HUES64 (cell line): ENCODE data around the gene MTHFR.
"Not testable (repeated sequence)": the region's sequence is repeated elsewhere in the genome, so short reads cannot be mapped to it uniquely, and the experiment has no call there.

Source experiments
- H3K27ac ChIP-seq: 2 replicates; pipeline ENCODE4 v1.7.0; 2013; ENCODE audit warnings: low read depth, low read length, inconsistent platforms
- H3K27me3 ChIP-seq: 2 replicates; pipeline ENCODE4 v1.6.1; 2013; ENCODE audit warnings: mild to moderate bottlenecking, low read length; ENCODE audit not compliant: insufficient read depth
- H3K36me3 ChIP-seq: 2 replicates; pipeline ENCODE4 v1.6.1; 2013; ENCODE audit warnings: mild to moderate bottlenecking, low read length; ENCODE audit not compliant: insufficient read depth
- H3K4me1 ChIP-seq: 2 replicates; pipeline ENCODE4 v1.6.1; 2013; ENCODE audit warnings: mild to moderate bottlenecking, low read length, moderate library complexity; ENCODE audit not compliant: insufficient read depth
- H3K4me3 ChIP-seq: 2 replicates; pipeline ENCODE4 v1.5.1; 2013; ENCODE audit warnings: mild to moderate bottlenecking, low read length, moderate library complexity
- H3K9ac ChIP-seq: 2 replicates; pipeline ENCODE4 v1.6.1; 2013; ENCODE audit warnings: mild to moderate bottlenecking, low read depth, low read length
- H3K9me3 ChIP-seq: 2 replicates; pipeline ENCODE4 v1.6.1; 2013; ENCODE audit warnings: low read depth, low read length; ENCODE audit not compliant: insufficient read depth
- WGBS: fragments of 150-250, 120-280 bp; methylation state at CpG from one replicate; pipeline ENCODE4 v1.1.7; 2013; ENCODE audit warnings: missing lambda C conversion rate; 5-methylcytosine and 5-hydroxymethylcytosine counted together

The MTHFR gene

DNA sequence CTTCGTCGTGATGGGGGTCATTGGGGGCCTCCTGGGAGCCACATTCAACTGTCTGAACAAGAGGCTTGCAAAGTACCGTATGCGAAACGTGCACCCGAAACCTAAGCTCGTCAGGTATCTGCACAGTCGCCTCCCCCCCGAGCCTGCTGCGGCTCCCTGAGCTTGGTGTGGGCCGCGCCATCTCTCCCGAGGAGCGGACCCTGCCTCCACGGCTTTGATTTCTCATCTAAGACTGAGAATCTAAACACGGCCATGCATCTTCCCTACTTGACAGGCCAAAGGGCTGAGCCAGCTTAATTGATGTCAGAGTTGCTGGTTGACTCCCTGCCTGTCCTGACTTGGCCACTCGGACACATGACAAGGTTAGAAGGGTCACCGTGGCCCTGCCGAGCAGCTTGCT is 22.7 kb upstream of the MTHFR start:
- no peaks in the 10 kb centered on the region for H3K4me1 ChIP-seq
- H3K9ac ChIP-seq = no peak overlapping the region
- no peak overlapping the region for H3K4me3 ChIP-seq
- no peaks in the 10 kb centered on the region for H3K27me3 ChIP-seq
- H3K9me3 ChIP-seq = no peaks in the 10 kb centered on the region
- WGBS = 96% methylated on average over 19 of the region's 19 CpGs
- H3K36me3 ChIP-seq = peaks cover 95% of the 10 kb centered on the region
- no peak overlapping the region for H3K27ac ChIP-seq

DNA sequence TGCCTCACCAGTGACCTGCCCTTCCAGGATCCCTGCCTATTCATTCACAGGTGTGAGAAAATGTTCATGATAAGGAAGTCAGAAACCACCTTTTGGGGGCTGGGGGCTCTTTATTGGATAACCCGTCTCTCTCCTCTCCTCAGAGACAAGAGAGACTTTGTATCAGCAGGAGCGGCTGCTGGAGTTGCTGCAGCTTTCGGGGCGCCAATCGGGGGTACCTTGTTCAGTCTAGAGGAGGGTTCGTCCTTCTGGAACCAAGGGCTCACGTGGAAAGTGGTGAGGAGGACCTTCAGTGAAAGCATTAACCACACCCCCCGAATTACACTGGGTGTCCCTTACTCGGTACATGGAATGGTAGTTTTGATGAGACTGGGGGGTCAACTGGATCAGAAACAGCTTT is 21.2 kb upstream of the MTHFR start:
- WGBS = 96% methylated on average over 9 of the region's 9 CpGs
- H3K4me1 ChIP-seq = no peaks in the 10 kb centered on the region
- no peak overlapping the region for H3K4me3 ChIP-seq
- H3K27ac ChIP-seq = no peak overlapping the region
- no peaks in the 10 kb centered on the region for H3K27me3 ChIP-seq
- no peaks in the 10 kb centered on the region for H3K9me3 ChIP-seq
- H3K36me3 ChIP-seq = peaks cover 91% of the 10 kb centered on the region
- no peak overlapping the region for H3K9ac ChIP-seq

DNA sequence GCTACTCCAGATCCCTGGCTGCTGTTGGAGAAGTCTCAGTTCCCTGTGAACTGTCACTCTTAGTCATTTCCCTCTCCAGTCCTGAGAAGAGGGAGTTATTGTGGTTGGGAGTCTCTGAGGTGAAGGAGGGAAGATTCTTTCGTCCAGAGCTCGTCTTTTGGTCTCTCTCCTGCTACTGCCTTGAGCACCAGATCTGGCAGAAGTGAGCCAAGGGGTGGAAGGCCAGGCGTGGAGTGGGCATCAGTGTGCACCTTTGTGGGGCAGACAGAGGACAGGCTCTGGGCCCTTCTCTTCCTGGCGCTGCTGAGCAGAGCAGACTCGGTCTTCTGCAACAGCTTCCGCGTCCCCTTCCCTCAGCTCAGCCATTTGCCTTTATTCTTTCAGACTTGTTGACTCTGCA is 19.4 kb upstream of the MTHFR start:
- Histone ChIP-seq H3K9ac (no peak overlapping the region), H3K4me1 (no peaks in the 10 kb centered on the region), H3K4me3 (no peak overlapping the region), H3K27me3 (no peaks in the 10 kb centered on the region), H3K36me3 (peaks cover 90% of the 10 kb centered on the region), H3K9me3 (no peaks in the 10 kb centered on the region), H3K27ac (no peak overlapping the region)
- 96% methylated on average over 7 of the region's 7 CpGs for WGBS

DNA sequence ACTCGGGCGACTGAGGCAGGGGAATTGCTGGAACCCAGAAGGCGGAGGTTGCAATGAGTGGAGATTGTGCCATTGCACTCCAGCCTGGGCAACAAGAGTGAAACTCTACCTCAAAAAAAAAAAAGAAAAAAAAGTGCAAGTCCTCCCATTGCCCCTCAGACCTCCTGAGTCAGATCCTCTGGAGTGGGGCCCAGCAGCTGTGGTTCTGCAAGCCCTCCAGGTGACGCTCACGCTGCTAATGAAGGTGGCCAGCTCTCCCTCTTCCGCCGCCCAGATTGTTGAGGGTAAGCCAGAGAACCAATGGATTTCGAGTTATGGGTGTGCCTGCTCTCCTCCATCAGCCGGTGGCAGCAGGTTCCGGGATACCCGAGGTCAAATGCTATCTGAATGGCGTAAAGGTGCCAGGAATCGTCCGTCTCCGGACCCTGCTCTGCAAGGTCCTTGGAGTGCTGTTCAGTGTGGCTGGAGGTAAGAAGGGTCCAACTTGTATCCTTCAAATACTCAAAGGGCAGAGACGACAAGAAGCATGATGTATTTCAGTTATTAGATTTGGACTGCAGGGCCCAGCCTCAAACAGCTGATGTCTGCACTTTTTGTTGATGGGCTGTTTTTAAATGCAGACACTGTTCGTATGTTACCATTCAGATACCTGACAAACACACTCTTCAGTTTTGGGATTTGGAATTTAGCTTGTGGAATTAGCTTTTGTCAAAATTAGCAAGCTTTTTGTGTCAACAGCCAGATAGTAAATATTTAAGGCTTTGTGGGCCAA is 17.8 kb upstream of the MTHFR start:
- Histone ChIP-seq H3K27ac (no peak overlapping the region), H3K27me3 (no peaks in the 10 kb centered on the region), H3K9me3 (no peaks in the 10 kb centered on the region), H3K4me1 (no peaks in the 10 kb centered on the region), H3K4me3 (no peak overlapping the region), H3K36me3 (peaks cover 90% of the 10 kb centered on the region), H3K9ac (no peak overlapping the region)
- 94% methylated on average over 17 of the region's 17 CpGs for WGBS

GRCh38 chr1:11822091-11822490 is 16.3 kb upstream of the MTHFR start:
- WGBS = 95% methylated on average over 3 of the region's 3 CpGs
- Histone ChIP-seq H3K4me1 (no peaks in the 10 kb centered on the region), H3K4me3 (no peak overlapping the region), H3K27me3 (no peaks in the 10 kb centered on the region), H3K27ac (no peak overlapping the region), H3K9me3 (no peaks in the 10 kb centered on the region), H3K36me3 (peaks cover 91% of the 10 kb centered on the region), H3K9ac (no peak overlapping the region)

GRCh38 chr1:11817192-11817591 is 11.4 kb upstream of the MTHFR start:
- peaks cover 88% of the 10 kb centered on the region for H3K36me3 ChIP-seq
- H3K9ac ChIP-seq = no peak overlapping the region
- no peaks in the 10 kb centered on the region for H3K9me3 ChIP-seq
- no peak overlapping the region for H3K4me3 ChIP-seq
- 96% methylated on average over 12 of the region's 12 CpGs for WGBS
- no peaks in the 10 kb centered on the region for H3K4me1 ChIP-seq
- no peak overlapping the region for H3K27ac ChIP-seq
- no peaks in the 10 kb centered on the region for H3K27me3 ChIP-seq

DNA sequence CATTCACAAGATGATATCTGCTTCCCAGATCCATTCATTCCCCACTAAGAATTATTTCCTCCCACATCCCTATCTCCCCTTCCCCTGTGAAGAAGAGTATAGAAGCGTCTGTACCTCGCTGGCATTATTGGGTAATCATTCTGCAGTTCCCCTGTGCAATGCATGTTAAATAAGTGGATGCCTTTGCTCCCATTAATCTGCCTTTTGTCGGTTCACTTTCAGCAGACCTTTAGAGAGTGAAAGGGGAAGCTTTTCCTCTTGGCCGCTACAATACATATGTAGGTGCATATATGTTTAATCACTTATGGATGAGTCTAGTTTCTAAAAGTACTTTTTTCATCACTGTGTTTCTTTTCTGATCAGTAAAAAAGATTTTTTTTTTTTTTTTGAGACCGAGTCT is 7.3 kb upstream of the MTHFR start:
- Histone ChIP-seq H3K27ac (no peak overlapping the region), H3K36me3 (peaks cover 90% of the 10 kb centered on the region), H3K4me3 (no peak overlapping the region), H3K27me3 (no peaks in the 10 kb centered on the region), H3K9ac (no peak overlapping the region), H3K9me3 (no peaks in the 10 kb centered on the region), H3K4me1 (no peaks in the 10 kb centered on the region)
- 98% methylated on average over 4 of the region's 5 CpGs for whole genome bisulfite sequencing

DNA sequence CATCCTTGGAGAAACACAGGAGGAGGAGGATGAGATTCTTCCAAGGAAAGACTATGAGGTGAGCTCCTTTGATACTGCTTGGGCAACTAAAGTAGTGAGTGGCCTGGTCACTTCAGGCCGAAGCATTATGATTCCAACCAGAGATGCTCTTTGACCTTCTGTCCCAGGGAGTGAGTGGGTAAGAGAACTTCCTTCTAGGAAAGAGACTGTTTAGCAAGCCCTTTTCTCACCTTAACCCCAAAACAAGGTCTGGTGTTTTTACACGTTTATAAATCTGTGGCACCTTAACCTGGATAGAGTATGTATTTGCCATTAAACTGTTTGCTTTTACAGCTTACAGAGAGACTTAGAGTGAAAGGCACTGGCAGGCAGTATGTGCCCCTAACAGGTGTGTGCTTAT is 1.4 kb upstream of the MTHFR start:
- peaks cover 15% of the 10 kb centered on the region for H3K4me1 ChIP-seq
- peaks cover 51% of the 10 kb centered on the region for H3K36me3 ChIP-seq
- peak overlapping the region; percentile 86 for H3K4me3 ChIP-seq
- 86% methylated on average over 2 of the region's 2 CpGs for WGBS
- no peaks in the 10 kb centered on the region for H3K9me3 ChIP-seq
- no peaks in the 10 kb centered on the region for H3K27me3 ChIP-seq
- no peak overlapping the region for H3K9ac ChIP-seq
- no peak overlapping the region for H3K27ac ChIP-seq

DNA sequence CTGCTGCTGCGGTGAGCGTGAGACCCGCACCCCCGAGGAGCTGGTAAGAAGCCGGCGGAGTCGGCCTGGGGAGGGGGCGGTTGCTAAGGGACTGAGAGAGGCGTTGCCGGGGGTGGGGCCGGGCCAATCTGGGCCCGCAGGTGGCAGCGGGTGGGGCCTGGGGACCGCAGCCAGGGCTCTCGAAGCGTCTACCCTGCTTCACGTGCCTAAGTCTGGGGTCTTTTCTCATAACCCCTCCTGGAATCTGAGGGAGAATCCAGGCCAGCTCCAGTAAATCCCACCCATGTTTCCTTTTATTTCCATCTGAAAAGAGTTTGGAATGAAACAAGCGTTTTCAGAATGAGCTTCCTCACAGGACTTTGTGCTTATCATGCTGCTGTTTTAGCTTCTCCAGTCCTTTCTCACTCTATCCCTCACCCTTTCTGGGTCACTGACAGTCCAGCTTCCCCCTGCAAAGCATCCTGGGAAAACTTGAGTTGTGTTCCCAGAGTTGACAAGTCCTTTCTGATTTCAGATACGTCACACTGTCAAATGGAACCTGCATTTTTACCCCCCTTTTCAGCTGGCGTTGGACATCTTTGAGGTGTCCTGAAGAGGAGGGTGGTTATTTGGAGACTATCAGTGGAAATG is 658 bp upstream of the MTHFR start:
- H3K9me3 ChIP-seq = no peaks in the 10 kb centered on the region
- 1% methylated on average over 20 of the region's 20 CpGs for WGBS
- peaks cover 44% of the 10 kb centered on the region for H3K36me3 ChIP-seq
- peak overlapping the region; percentile 59 for H3K9ac ChIP-seq
- no peaks in the 10 kb centered on the region for H3K27me3 ChIP-seq
- peak overlapping the region; percentile 78 for H3K27ac ChIP-seq
- peaks cover 15% of the 10 kb centered on the region for H3K4me1 ChIP-seq
- peak overlapping the region; percentile 86 for H3K4me3 ChIP-seq

DNA sequence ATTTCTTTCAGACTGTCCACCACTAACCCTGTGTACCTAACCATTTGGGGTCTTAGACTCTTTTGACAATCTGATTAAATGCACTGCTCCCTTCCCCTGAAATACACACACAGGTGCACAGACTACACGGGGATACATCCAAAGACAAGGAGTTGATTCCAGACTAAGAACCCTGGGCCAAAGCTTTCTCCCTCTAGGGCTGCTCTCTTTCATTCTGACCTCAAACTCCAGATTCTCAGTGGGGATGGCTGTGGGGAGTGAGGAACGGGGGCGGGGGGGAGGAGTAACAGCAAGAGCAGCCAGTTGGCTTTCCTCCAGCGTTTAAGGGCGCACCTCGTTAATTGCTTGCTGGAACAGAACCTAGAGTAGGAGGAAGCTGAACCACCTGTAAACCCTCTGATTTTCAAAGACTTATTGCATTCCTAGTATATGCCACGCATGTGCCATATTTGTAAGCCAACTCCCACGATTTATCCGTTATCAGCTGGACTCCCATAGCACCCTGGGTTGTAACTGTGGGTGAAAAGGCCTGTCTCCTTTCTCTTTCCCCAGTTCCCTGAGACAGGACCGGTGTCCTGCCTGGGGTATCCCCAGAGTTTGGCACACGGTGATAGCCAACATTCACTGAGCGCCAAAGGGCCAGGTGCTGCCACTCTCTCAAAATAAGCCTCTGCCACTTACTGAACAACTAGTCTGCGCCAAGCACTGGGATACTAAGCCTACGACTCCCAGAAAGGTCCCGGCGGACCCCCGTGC is 920 bp downstream of the MTHFR start:
- Histone ChIP-seq H3K27ac (peak overlapping the region; percentile 94), H3K4me3 (peak overlapping the region; percentile 86), H3K36me3 (peaks cover 44% of the 10 kb centered on the region), H3K9me3 (no peaks in the 10 kb centered on the region), H3K4me1 (peaks cover 15% of the 10 kb centered on the region), H3K9ac (peak overlapping the region; percentile 65), H3K27me3 (no peaks in the 10 kb centered on the region)
- 14% methylated on average over 17 of the region's 17 CpGs for WGBS

- H3K4me3 ChIP-seq = peak overlapping the region; percentile 86
- peak overlapping the region; percentile 87 for H3K27ac ChIP-seq
- H3K27me3 ChIP-seq, H3K9me3 ChIP-seq: not testable (repeated sequence)
- WGBS = 85% methylated on average over 9 of the region's 9 CpGs
- peak overlapping the region; percentile 29; the same call in 1 of the 2 replicates for H3K9ac ChIP-seq
- H3K36me3 ChIP-seq = peaks cover 42% of the 10 kb centered on the region
- peaks cover 15% of the 10 kb centered on the region for H3K4me1 ChIP-seq
These were observed 1.7 kb downstream of the MTHFR start for GRCh38 chr1:11803924-11804665.
